ENCODE data around the gene TMBIM4.

DNA sequence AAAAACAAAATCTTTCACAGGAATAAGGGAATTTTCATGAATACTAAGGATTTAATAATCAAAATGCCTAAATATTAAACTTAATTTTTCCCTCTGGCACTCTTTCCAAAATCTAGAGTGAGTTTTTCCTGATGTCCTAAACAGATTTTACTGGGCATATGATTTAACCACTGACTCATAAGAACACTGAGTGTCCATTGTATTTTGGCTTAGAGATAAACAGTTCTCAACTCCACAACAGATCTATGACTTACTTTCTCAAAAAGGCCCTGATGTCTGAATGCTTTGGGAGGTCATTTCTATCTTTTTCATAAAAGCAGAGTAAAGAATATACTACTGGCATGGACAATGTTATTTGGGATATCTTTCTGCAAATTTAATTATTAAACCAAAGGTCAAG lies 15.0 kb downstream of the TMBIM4 start:
- TF ChIP-seq, protein P1, sequence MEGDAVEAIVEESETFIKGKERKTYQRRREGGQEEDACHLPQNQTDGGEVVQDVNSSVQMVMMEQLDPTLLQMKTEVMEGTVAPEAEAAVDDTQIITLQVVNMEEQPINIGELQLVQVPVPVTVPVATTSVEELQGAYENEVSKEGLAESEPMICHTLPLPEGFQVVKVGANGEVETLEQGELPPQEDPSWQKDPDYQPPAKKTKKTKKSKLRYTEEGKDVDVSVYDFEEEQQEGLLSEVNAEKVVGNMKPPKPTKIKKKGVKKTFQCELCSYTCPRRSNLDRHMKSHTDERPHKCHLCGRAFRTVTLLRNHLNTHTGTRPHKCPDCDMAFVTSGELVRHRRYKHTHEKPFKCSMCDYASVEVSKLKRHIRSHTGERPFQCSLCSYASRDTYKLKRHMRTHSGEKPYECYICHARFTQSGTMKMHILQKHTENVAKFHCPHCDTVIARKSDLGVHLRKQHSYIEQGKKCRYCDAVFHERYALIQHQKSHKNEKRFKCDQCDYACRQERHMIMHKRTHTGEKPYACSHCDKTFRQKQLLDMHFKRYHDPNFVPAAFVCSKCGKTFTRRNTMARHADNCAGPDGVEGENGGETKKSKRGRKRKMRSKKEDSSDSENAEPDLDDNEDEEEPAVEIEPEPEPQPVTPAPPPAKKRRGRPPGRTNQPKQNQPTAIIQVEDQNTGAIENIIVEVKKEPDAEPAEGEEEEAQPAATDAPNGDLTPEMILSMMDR (IDR thresholded peaks at IDR 0.05), result no peak
- TF ChIP-seq POLR2A (IDR thresholded peaks at IDR 0.05), result no peak

All from lower leg skin (tissue), 3 donors.